ENCODE data around the gene KPNA6.

KPNA6 gene

GRCh38 chr1:32194984-32195383 is 87.1 kb downstream of the KPNA6 start:
- no peak for DNase-seq

DNA sequence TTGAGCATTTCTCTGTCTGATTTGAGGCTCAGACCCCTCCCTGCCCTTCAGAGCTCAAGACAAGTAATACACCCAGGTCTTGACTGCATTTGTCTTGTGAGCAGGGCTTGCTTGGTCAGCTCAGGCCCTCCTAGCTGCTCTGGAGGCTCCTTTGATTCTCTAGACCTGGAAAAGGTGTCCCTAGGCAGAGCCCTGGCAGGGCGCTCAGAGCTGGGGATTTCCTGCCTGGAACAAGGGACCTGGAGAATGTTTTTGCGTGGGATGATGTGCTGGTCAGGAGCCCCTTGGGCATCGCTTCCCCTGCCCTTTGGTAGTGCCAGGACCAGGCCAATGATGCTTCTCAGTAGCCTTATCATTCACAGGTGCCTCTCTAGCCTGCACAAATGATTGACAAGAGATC is 87.7 kb downstream of the KPNA6 start:
- no peak for DNase-seq

GRCh38 chr1:32195972-32196823 is 88.3 kb downstream of the KPNA6 start:
- no peak for DNase-seq

DNA sequence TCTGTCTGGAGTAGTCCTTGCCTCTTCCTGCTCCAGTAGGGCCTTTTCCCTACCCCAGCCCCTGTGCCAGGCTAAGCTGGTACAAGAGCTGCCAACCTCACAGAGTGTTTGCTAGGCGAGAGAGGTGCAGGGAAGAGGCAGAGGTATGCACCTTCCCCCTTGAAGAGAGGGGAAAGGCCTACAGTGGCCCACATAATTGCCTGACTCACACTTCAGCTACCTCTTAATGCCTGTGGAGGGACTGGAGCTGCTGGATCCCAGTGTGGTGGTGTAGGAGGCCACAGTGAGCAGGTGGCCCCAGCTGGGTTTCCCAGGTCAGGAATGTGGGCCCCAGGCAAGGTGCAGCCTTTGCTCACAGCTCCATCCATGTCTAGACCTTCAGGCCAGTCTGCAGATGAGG is 89.2 kb downstream of the KPNA6 start:
- no peak for DNase-seq

DNA sequence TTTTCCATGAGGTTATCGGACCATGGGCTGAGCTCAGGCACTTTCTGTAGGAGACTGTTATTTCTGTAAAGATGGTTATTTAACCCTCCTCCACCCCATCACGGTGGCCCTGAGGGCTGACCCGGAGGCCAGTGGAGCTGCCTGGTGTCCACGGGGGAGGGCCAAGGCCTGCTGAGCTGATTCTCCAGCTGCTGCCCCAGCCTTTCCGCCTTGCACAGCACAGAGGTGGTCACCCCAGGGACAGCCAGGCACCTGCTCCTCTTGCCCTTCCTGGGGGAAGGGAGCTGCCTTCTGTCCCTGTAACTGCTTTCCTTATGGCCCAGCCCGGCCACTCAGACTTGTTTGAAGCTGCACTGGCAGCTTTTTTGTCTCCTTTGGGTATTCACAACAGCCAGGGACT is 90.0 kb downstream of the KPNA6 start:
- DNase-seq, result no peak

DNA sequence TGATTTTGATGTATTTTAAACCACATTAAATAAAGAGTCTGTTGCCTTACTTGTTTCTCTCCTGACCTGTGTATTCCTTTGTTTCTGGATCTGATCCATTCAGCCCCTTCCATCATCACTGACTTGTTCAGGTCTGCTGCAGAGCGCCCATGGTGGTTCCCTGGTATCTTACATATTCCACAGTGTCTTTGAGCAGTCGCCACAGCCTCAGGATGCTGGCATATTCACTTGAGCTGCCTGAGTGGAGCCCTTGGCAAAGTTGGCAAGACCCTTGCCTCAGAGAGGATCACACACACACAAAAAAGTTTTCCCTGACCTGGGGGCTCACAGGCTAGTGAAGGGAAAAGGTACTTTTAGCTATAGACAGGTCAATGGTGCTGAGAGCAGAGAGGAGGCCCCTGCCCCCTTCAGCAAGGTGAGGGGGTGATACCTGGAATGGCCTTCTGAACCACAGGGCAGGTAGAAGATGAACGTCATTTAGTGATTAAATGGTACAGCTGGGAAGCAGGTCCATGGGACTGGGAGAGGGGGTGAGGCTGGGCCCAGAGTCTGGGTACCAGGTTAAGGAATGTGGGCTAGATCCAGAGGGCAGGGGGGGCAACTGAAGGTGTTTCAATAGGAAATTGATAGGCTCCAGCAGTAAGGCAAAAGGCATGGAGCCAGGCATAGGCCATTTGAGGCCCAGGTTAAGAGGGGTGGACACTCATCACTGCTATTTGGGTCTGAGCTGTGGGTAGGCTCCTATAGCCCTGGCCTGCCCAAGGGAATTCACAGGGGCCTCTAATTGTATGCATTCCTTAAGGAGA is 90.6 kb downstream of the KPNA6 start:
- no peak for DNase-seq

- DNase-seq, result no peak
These were observed 91.3 kb downstream of the KPNA6 start for GRCh38 chr1:32199043-32199716.

DNA sequence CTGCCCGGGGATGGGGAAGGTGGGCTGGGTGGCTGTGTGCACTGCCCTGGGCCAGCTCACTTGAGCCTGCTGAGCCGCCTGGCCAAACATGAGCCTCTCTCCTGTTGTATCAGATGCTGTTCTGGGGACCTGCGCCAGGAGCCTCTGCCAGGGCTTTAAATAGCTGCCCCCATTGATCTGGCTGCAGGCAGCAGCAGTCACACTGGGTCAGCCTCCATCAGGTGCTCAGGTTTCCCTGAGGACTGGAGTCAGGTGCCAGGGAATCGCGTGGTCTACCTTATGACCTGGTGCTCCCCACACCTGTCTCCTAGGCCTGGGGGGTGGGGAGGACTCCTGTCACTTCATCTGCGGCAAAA is 91.8 kb downstream of the KPNA6 start:
- DNase-seq, result peak; percentile 84

DNA sequence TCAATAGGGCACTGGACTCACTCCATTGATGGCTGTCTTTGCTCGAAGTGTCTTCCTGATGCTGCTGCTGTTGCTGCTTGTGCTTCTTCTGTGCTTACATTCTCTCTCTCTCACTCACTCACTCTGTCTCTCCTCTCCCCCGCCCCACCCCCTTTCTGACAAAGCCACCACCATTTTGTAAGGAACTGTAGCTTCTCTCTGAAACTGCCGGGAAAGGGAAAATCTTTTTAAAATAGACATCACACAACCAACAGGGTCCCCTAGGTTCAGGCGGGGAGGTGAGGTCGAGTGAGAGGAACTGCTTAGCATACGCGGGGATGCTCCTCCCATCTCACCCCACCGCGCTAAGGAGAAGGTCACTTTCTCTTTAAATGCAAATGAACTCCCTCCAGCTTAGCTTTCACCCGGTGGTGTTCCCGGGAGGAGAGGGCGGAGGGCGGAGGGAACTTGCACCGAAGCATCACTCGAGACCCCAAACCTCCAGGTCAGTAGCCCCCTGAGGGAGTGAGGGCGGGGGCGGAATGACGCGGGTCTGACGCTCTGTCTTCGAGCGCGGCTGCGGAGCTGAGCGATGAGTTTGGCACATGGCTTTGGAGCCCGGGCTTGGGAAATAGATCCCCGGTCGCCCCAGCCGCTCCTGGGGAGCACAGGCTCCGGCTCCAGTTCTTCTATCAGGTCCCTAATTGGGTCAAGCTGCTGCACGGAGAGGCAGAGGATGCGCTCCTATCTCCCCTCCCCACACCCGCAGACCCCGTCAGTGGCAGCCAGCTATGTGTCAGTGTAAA is 92.6 kb downstream of the KPNA6 start, which contains the start of gene CCDC28B:
Gene CCDC28B (plus strand): TSS at position 370 of the 785 bp plus-strand sequence. CDS start 1,341 bp downstream, outside the sequence.
- DNase-seq, result peak; percentile 22

- no peak for DNase-seq
These were observed 93.4 kb downstream of the KPNA6 start for GRCh38 chr1:32201011-32201855.

DNA sequence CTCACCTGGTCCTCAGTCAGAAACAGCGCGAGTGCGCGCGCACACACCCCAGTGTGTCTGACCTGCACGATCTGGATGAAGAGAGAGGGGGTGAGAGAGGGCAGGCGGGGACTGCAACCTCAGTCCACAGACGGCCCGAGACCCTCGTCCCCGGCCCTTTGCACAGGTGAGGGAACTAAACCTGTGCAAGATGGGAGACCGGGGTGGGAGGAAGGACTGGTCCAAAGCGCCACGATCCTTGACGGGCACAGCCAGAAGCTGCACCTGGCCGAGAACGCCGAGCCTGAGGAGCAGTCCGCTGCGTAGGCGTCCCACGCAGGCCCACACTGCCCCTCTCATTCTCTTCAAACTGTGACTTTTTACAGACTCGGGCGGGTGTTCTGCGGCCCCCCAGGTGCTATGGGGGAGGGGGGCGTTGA is 97.1 kb downstream of the KPNA6 start:
- no peak for DNase-seq

- DNase-seq, result peak; percentile 72
These were observed 97.8 kb downstream of the KPNA6 start, which contains the start of gene IQCC for GRCh38 chr1:32205401-32206370. Gene IQCC (plus strand): TSS chr1:32205671. CDS start chr1:32205682, 11 bp downstream.

GRCh38 chr1:32208469-32208868 is 100.6 kb downstream of the KPNA6 start:
- DNase-seq, result no peak

GRCh38 chr1:32208891-32209328 is 101.1 kb downstream of the KPNA6 start, which contains the start of gene DCDC2B:
Gene DCDC2B (plus strand): TSS chr1:32209089. CDS start chr1:32209094, 5 bp downstream.
- DNase-seq, result peak; percentile 95

DNA sequence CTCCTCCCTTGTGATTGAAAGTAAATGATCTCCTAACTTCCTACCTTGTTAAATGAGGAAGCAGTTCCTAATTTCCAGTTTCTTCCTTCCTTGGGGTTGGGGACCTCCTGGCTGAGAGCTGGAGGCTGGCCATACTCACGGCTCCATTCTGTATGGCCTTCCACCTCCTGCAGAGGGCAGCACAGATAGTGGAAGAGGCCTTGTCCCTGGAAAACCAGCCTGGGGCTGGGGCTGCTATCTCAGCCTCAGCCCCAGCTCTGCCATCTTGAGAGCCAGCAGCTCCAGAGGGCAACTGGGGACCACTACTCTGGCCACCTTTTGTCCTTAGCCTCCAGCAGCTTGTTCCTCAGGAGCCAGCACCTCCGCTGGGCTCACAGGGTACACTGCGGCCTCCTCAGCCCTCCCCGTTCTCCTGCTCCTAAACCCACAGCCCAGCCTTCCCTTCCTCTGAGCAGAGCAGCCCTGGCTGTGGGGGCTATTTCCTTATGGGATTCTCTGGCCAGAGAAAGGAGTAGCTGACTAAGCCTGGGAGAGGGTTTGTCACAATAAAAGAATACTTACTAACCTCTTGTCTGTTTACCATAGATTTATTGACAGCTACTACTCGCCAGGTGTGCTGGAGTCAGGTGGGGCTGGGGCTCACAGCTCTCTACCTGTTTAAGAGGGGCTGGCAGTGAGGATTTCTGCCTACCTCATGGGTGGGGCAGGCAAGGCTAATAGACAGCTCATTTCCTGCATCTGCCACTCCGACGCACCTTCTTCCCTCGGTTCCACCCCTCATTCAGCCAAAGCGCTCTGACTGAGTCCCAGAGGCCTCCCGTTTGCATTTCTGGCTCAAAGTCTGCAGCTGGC is 108.0 kb downstream of the KPNA6 start:
- DNase-seq, result peak; percentile 75

GRCh38 chr1:32216566-32216965 is 108.7 kb downstream of the KPNA6 start:
- no peak for DNase-seq

- no peak for DNase-seq
These were observed 111.2 kb downstream of the KPNA6 start for GRCh38 chr1:32219022-32219421.

GRCh38 chr1:32220746-32221580 is 113.1 kb downstream of the KPNA6 start:
- DNase-seq, result no peak
